Limb (tissue), 2 donors: ENCODE results near the gene IDH3B.

Source experiments
- DNase-seq, 2 donors: peaks; one replicate each; pipeline ENCODE4 v3.0.0-alpha.2; 2016; ENCODE audit errors: extremely low spot score in 2 of 2

The IDH3B gene

GRCh38 chr20:2657241-2657640 is 6.8 kb downstream of the IDH3B start:
- DNase-seq = no peak

- no peak for DNase-seq
Measured at GRCh38 chr20:2656471-2657117, 7.4 kb downstream of the IDH3B start.

GRCh38 chr20:2655331-2656116 is 8.5 kb downstream of the IDH3B start:
- DNase-seq = no peak

GRCh38 chr20:2654831-2655230 is 9.2 kb downstream of the IDH3B start:
- no peak for DNase-seq

- DNase-seq = no peak
Measured at GRCh38 chr20:2654384-2654822, 9.6 kb downstream of the IDH3B start.

GRCh38 chr20:2653556-2654383 is 10.2 kb downstream of the IDH3B start:
- DNase-seq = no peak

GRCh38 chr20:2652724-2653555 is 11.1 kb downstream of the IDH3B start:
- no peak for DNase-seq

GRCh38 chr20:2651772-2652723 is 12.0 kb downstream of the IDH3B start, which contains the start of gene NOP56:
TSS of gene NOP56 (plus strand) at chr20:2652632. CDS start at chr20:2652661, 29 bp downstream.
- DNase-seq = peak; percentile 92 to 99

- DNase-seq = no peak
Measured at GRCh38 chr20:2643708-2644107, 20.3 kb downstream of the IDH3B start.

GRCh38 chr20:2640899-2641298 is 23.1 kb downstream of the IDH3B start:
- DNase-seq = no peak

GRCh38 chr20:2640260-2640659 is 23.8 kb downstream of the IDH3B start:
- no peak for DNase-seq

GRCh38 chr20:2637246-2637645 is 26.8 kb downstream of the IDH3B start:
- no peak for DNase-seq

- DNase-seq = no peak
Measured at GRCh38 chr20:2633381-2633780, 30.6 kb downstream of the IDH3B start.

GRCh38 chr20:2631228-2631627 is 32.8 kb downstream of the IDH3B start:
- DNase-seq = no peak

- DNase-seq = no peak
Measured at GRCh38 chr20:2626853-2627541, 37.0 kb downstream of the IDH3B start.

GRCh38 chr20:2625062-2625461 is 39.0 kb downstream of the IDH3B start:
- DNase-seq = no peak

GRCh38 chr20:2624190-2624589 is 39.8 kb downstream of the IDH3B start:
- DNase-seq = no peak

GRCh38 chr20:2619961-2620595 is 43.9 kb downstream of the IDH3B start:
- no peak for DNase-seq

- no peak for DNase-seq
Measured at GRCh38 chr20:2619337-2619736, 44.7 kb downstream of the IDH3B start.
